ENCODE results near the gene RAB6B. TPM values are rescaled to one million over a fixed set of nuclear protein-coding genes. Genes with fewer than 3 reads are reported as not detected.
A peak's percentile ranks its signal among the peaks of the same experiment; 100 is the strongest.

The RAB6B gene
- total RNA-seq, 3 donors from 2014 or later, result 1.8 to 3.9 (median 3.4) TPM

GRCh38 chr3:133884054-133884886, 11.4 kb downstream of the RAB6B start:
- Histone ChIP-seq H3K27ac (no peak overlapping the region), H3K36me3 (no peaks in the 10 kb centered on the region), H3K4me1 (no peaks in the 10 kb centered on the region), H3K9me3 (peaks cover 3 to 5% of the 10 kb centered on the region in 2 donors), H3K27me3 (no peaks in the 10 kb centered on the region), H3K4me3 (no peak overlapping the region)
- TF ChIP-seq POLR2A (IDR thresholded peaks at IDR 0.05) (no peak), CTCF (IDR thresholded peaks at IDR 0.05) (no peak), POLR2AphosphoS5 (IDR thresholded peaks at IDR 0.05) (no peak)
- DNase-seq (ENCODE audit: low spot score in 2 of 2), result peak in 1 of 2 donors; percentile 9
- intact Hi-C loops (cut with DNase I; ENCODE audit: low total_unique reads), result no loop called here

GRCh38 chr3:133883641-133884040, 12.0 kb downstream of the RAB6B start:
- Histone ChIP-seq H3K4me1 (no peaks in the 10 kb centered on the region), H3K9me3 (peaks cover 9 to 11% of the 10 kb centered on the region in 2 donors), H3K36me3 (no peaks in the 10 kb centered on the region), H3K4me3 (no peak overlapping the region), H3K27me3 (no peaks in the 10 kb centered on the region), H3K27ac (no peak overlapping the region)
- peak in 1 of 2 donors; percentile 10 for DNase-seq (ENCODE audit: low spot score in 2 of 2)
- TF ChIP-seq POLR2A (IDR thresholded peaks at IDR 0.05) (no peak), POLR2AphosphoS5 (IDR thresholded peaks at IDR 0.05) (no peak)
- intact Hi-C loops (cut with DNase I; ENCODE audit: low total_unique reads), result no loop called here

GRCh38 chr3:133882986-133883586, 12.6 kb downstream of the RAB6B start:
- Histone ChIP-seq H3K27ac (no peak overlapping the region), H3K4me1 (no peaks in the 10 kb centered on the region), H3K27me3 (no peaks in the 10 kb centered on the region), H3K9me3 (peaks cover 11 to 12% of the 10 kb centered on the region in 2 donors), H3K36me3 (no peaks in the 10 kb centered on the region), H3K4me3 (no peak overlapping the region)
- no peak for TF ChIP-seq POLR2AphosphoS5 (IDR thresholded peaks at IDR 0.05)
- no peak for TF ChIP-seq POLR2A (IDR thresholded peaks at IDR 0.05)
- no peak for TF ChIP-seq CTCF (IDR thresholded peaks at IDR 0.05)
- intact Hi-C loops (cut with DNase I; ENCODE audit: low total_unique reads), result no loop called here
- no peak for DNase-seq (ENCODE audit: low spot score in 2 of 2)

GRCh38 chr3:133881939-133882825, 13.5 kb downstream of the RAB6B start:
- no peak overlapping the region for H3K27ac ChIP-seq
- intact Hi-C loops (cut with DNase I; ENCODE audit: low total_unique reads), result no loop called here
- DNase-seq (ENCODE audit: low spot score in 2 of 2), result peak in 1 of 2 donors; percentile 13
- H3K4me1 ChIP-seq, result no peaks in the 10 kb centered on the region
- TF ChIP-seq CTCF (IDR thresholded peaks at IDR 0.05), result no peak
- TF ChIP-seq POLR2A (IDR thresholded peaks at IDR 0.05), result no peak
- TF ChIP-seq POLR2AphosphoS5 (IDR thresholded peaks at IDR 0.05), result no peak
- no peaks in the 10 kb centered on the region for H3K27me3 ChIP-seq
- peaks cover 11 to 14% of the 10 kb centered on the region in 2 donors for H3K9me3 ChIP-seq
- no peak overlapping the region for H3K4me3 ChIP-seq
- no peaks in the 10 kb centered on the region for H3K36me3 ChIP-seq

GRCh38 chr3:133881492-133881891, 14.2 kb downstream of the RAB6B start:
- intact Hi-C loops (cut with DNase I; ENCODE audit: low total_unique reads), result no loop called here
- H3K36me3 ChIP-seq, result no peaks in the 10 kb centered on the region
- H3K27ac ChIP-seq, result no peak overlapping the region
- no peaks in the 10 kb centered on the region for H3K27me3 ChIP-seq
- no peak overlapping the region for H3K4me3 ChIP-seq
- peak in 1 of 2 donors; percentile 7 for DNase-seq (ENCODE audit: low spot score in 2 of 2)
- peaks cover 11 to 14% of the 10 kb centered on the region in 2 donors for H3K9me3 ChIP-seq
- no peaks in the 10 kb centered on the region for H3K4me1 ChIP-seq
- TF ChIP-seq POLR2A (IDR thresholded peaks at IDR 0.05), result no peak
- TF ChIP-seq POLR2AphosphoS5 (IDR thresholded peaks at IDR 0.05), result no peak
- TF ChIP-seq CTCF (IDR thresholded peaks at IDR 0.05), result no peak

Data from breast epithelium (tissue), 4 donors.